Liver (tissue), 9 donors: ENCODE data around the gene SLC35B3. TPM values are rescaled to one million over a fixed set of nuclear protein-coding genes. Genes with fewer than 3 reads are reported as not detected.

Experiments used
- DNase-seq: peaks from one replicate; pipeline ENCODE4 v3.0.0-alpha.2; 2017; ENCODE audit warnings: low spot score
- H3K27ac ChIP-seq, 2 donors: one replicate each; pipeline ENCODE4 v1.7.0; 2013; ENCODE audit warnings: inconsistent platforms in 2 of 2, low read length in 2 of 2, control low read depth in 1 of 2, low read depth in 1 of 2, mild to moderate bottlenecking in 1 of 2
- H3K27me3 ChIP-seq, 4 donors: one replicate each; pipeline versions ENCODE4 v1.6.1 to v1.7.0; 2013; ENCODE audit warnings: low read length in 3 of 4, inconsistent platforms in 1 of 4, mild to moderate bottlenecking in 1 of 4, moderate library complexity in 1 of 4; ENCODE audit not compliant: control insufficient read depth in 4 of 4, insufficient read depth in 4 of 4
- H3K36me3 ChIP-seq, 4 donors: one replicate each; pipeline versions ENCODE4 v1.6.1 to v1.7.0; 2013; ENCODE audit warnings: low read length in 3 of 4, mild to moderate bottlenecking in 3 of 4, low read depth in 1 of 4, moderate library complexity in 1 of 4; ENCODE audit not compliant: control insufficient read depth in 4 of 4, insufficient read depth in 3 of 4
- H3K4me1 ChIP-seq, 4 donors: one replicate each; pipeline versions ENCODE4 v1.6.1 to v1.7.0; 2013; ENCODE audit warnings: low read length in 3 of 4, mild to moderate bottlenecking in 3 of 4, moderate library complexity in 1 of 4; ENCODE audit not compliant: control insufficient read depth in 4 of 4, insufficient read depth in 4 of 4
- H3K4me3 ChIP-seq, 3 donors: one replicate each; pipeline versions ENCODE4 v1.6.1 to v1.7.0; 2013; ENCODE audit warnings: low read length in 3 of 3, control low read depth in 1 of 3, low read depth in 1 of 3, mild to moderate bottlenecking in 1 of 3
- H3K9ac ChIP-seq, 2 donors: one replicate each; pipeline ENCODE4 v1.7.0; 2013; ENCODE audit warnings: low read length in 2 of 2, mild to moderate bottlenecking in 2 of 2, moderate library complexity in 2 of 2, control low read depth in 1 of 2, low read depth in 1 of 2
- H3K9me3 ChIP-seq, 4 donors: one replicate each; pipeline versions ENCODE4 v1.6.1 to v1.7.0; 2013; ENCODE audit warnings: low read length in 3 of 4; ENCODE audit not compliant: control insufficient read depth in 4 of 4
- EGR1 ChIP-seq, 2 donors: IDR thresholded peaks; 2 replicates each; pipeline ENCODE4 v1.6.1; 2016 to 2018; ENCODE audit warnings: antibody characterized with exemption in 2 of 2, low read depth in 2 of 2
- FOXA1 ChIP-seq: IDR thresholded peaks from 2 replicates; pipeline ENCODE4 v1.6.1; 2016; ENCODE audit warnings: antibody characterized with exemption
- FOXA2 ChIP-seq: IDR thresholded peaks from 2 replicates; pipeline ENCODE4 v1.6.1; 2016; ENCODE audit warnings: antibody characterized with exemption
- HNF4A ChIP-seq, 2 donors: conservative IDR thresholded peaks; 2 replicates each; pipeline ENCODE4 v1.6.1; 2016; ENCODE audit warnings: antibody characterized with exemption in 2 of 2, mild to moderate bottlenecking in 2 of 2
- HNF4G ChIP-seq: IDR thresholded peaks from 2 replicates; pipeline ENCODE4 v1.6.1; 2016; ENCODE audit warnings: antibody characterized with exemption
- JUND ChIP-seq, 2 donors: IDR thresholded peaks; 2 replicates each; pipeline ENCODE4 v1.6.1; 2016; ENCODE audit warnings: antibody characterized with exemption in 2 of 2
- RAD21 ChIP-seq, 2 donors: IDR thresholded peaks; 2 replicates each; pipeline ENCODE4 v1.6.1; 2016; ENCODE audit warnings: antibody characterized with exemption in 2 of 2, mild to moderate bottlenecking in 2 of 2
- RXRA ChIP-seq, 2 donors: IDR thresholded peaks; 2 replicates each; pipeline ENCODE4 v1.6.1; 2017 to 2018; ENCODE audit warnings: antibody characterized with exemption in 2 of 2, mild to moderate bottlenecking in 1 of 2
- TAF1 ChIP-seq: conservative IDR thresholded peaks from 2 replicates; pipeline ENCODE4 v1.6.1; 2016; ENCODE audit warnings: antibody characterized with exemption, mild to moderate bottlenecking
- YY1 ChIP-seq: IDR thresholded peaks from 2 replicates; pipeline ENCODE4 v1.6.1; 2016; ENCODE audit warnings: antibody characterized with exemption, mild to moderate bottlenecking
- ZBTB33 ChIP-seq: IDR thresholded peaks from 2 replicates; pipeline ENCODE4 v1.6.1; 2016; ENCODE audit warnings: antibody characterized with exemption
- WGBS: extraction: QIAGEN DNeasy Blood & Tissue Kit; methylation state at CpG from one replicate; pipeline ENCODE4 v1.1.7; 2013; 5-methylcytosine and 5-hydroxymethylcytosine counted together
- polyA plus RNA-seq, 2 donors: library from polyadenylated mRNA; stranded (reverse) in 1 of 2; unstranded in 1 of 2; fragments of 200-250 nt in 1 of 2; fragments of >200 nt in 1 of 2; fragmentation: Nextera tagmentation in 1 of 2; extraction: Ambion mirVana in 1 of 2; gene quantifications; one replicate each; pipeline versions ENCODE4 v1.2.1 to v1.2.3, GENCODE V29; 2013 to 2015
- total RNA-seq, 2 donors: library from RNA; depleted of rRNA; stranded (reverse); fragments of >200 nt; gene quantifications; one replicate each; pipeline ENCODE4 v1.2.3, GENCODE V29; 2014
- TF ChIP-seq, protein P1 (sequence below): fragments of 150-350 bp; IDR thresholded peaks from 2 replicates; pipeline ENCODE4 v1.5.1; 2017; ENCODE audit warnings: improper control_type of control experiment, low read depth, low read length; ENCODE audit not compliant: missing input control
- TF ChIP-seq, protein P2 (sequence below): IDR thresholded peaks from 2 replicates; pipeline ENCODE4 v1.6.1; 2016; ENCODE audit warnings: antibody characterized with exemption
- TF ChIP-seq, protein P3 (sequence below): IDR thresholded peaks from 2 replicates; pipeline ENCODE4 v1.6.1; 2016; ENCODE audit warnings: antibody characterized with exemption
- TF ChIP-seq, protein P4 (sequence below): IDR thresholded peaks from 2 replicates; pipeline ENCODE4 v1.6.1; 2016; ENCODE audit warnings: antibody characterized with exemption, mild to moderate bottlenecking
- donor health status: healthy.
- donor health status: healthy.
- donor health status: healthy.
- donor health status: healthy.
- donor health status: healthy.

The SLC35B3 gene
- total and polyA plus RNA-seq, 4 donors = 11.8 to 12.7 (median 12.2) TPM

DNA sequence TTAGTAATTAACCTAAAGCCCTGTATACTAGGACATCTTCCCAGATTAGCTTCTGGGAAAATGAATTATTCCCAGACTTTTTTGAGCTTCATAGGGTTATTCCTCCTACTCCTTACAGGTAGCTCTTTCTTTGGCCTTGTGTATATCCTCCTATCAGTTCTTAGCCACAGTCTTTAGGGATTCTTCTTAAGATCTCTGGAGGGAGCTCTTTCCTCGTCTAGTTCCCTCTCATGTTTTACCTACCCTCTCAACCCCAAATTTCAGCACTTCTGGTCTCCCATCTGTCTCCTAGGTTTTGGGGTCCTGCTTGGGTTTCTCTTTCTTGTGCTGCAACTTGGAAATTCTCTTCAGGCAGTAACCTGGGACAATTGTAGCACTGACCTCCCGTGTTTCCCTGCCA lies 46.4 kb upstream of the SLC35B3 start:
- Histone ChIP-seq H3K36me3 (no peaks in the 10 kb centered on the region), H3K9ac (no peak overlapping the region), H3K4me3 (no peak overlapping the region), H3K9me3 (no peaks in the 10 kb centered on the region), H3K27me3 (no peaks in the 10 kb centered on the region), H3K27ac (no peak overlapping the region), H3K4me1 (no peaks in the 10 kb centered on the region)
- TF ChIP-seq YY1 = no peak
- TF ChIP-seq RAD21 (IDR thresholded peaks at IDR 0.05) = peak; percentile 28 to 56
- TF ChIP-seq HNF4G = no peak
- no peak for TF ChIP-seq JUND (IDR thresholded peaks at IDR 0.05)
- TF ChIP-seq FOXA2 = no peak
- TF ChIP-seq, protein P1, sequence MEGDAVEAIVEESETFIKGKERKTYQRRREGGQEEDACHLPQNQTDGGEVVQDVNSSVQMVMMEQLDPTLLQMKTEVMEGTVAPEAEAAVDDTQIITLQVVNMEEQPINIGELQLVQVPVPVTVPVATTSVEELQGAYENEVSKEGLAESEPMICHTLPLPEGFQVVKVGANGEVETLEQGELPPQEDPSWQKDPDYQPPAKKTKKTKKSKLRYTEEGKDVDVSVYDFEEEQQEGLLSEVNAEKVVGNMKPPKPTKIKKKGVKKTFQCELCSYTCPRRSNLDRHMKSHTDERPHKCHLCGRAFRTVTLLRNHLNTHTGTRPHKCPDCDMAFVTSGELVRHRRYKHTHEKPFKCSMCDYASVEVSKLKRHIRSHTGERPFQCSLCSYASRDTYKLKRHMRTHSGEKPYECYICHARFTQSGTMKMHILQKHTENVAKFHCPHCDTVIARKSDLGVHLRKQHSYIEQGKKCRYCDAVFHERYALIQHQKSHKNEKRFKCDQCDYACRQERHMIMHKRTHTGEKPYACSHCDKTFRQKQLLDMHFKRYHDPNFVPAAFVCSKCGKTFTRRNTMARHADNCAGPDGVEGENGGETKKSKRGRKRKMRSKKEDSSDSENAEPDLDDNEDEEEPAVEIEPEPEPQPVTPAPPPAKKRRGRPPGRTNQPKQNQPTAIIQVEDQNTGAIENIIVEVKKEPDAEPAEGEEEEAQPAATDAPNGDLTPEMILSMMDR = peak; percentile 24
- no peak for TF ChIP-seq HNF4A (conservative IDR thresholded peaks at IDR 0.05)
- no peak for TF ChIP-seq RXRA (IDR thresholded peaks at IDR 0.05)
- no peak for DNase-seq
- 53% methylated on average over 2 of the region's 2 CpGs for WGBS

DNA sequence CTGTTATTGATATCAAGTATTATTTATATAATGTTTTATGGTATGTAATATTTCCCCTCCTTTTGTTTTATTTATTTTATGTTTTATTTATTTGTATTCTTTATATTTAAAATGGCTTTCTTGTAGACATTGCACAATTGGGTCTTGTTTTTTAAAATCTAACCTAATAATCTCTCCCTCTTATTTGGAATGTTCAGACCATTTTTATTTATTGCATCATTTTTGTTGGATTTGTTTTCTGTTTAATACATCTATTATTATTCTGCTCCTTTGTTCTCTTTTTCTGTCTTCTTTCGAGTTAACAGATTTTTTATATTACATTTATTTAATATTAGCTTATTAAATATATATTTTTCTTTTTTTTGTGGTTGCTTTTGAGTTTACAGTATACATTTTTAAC lies 43.1 kb upstream of the SLC35B3 start:
- TF ChIP-seq TAF1 = no peak
- TF ChIP-seq JUND (IDR thresholded peaks at IDR 0.05) = no peak
- no peak for TF ChIP-seq ZBTB33
- TF ChIP-seq, protein P2, sequence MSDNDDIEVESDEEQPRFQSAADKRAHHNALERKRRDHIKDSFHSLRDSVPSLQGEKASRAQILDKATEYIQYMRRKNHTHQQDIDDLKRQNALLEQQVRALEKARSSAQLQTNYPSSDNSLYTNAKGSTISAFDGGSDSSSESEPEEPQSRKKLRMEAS = no peak
- TF ChIP-seq, protein P3, sequence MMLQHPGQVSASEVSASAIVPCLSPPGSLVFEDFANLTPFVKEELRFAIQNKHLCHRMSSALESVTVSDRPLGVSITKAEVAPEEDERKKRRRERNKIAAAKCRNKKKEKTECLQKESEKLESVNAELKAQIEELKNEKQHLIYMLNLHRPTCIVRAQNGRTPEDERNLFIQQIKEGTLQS = no peak
- no peak for TF ChIP-seq HNF4G
- no peak for TF ChIP-seq FOXA2
- TF ChIP-seq, protein P4, sequence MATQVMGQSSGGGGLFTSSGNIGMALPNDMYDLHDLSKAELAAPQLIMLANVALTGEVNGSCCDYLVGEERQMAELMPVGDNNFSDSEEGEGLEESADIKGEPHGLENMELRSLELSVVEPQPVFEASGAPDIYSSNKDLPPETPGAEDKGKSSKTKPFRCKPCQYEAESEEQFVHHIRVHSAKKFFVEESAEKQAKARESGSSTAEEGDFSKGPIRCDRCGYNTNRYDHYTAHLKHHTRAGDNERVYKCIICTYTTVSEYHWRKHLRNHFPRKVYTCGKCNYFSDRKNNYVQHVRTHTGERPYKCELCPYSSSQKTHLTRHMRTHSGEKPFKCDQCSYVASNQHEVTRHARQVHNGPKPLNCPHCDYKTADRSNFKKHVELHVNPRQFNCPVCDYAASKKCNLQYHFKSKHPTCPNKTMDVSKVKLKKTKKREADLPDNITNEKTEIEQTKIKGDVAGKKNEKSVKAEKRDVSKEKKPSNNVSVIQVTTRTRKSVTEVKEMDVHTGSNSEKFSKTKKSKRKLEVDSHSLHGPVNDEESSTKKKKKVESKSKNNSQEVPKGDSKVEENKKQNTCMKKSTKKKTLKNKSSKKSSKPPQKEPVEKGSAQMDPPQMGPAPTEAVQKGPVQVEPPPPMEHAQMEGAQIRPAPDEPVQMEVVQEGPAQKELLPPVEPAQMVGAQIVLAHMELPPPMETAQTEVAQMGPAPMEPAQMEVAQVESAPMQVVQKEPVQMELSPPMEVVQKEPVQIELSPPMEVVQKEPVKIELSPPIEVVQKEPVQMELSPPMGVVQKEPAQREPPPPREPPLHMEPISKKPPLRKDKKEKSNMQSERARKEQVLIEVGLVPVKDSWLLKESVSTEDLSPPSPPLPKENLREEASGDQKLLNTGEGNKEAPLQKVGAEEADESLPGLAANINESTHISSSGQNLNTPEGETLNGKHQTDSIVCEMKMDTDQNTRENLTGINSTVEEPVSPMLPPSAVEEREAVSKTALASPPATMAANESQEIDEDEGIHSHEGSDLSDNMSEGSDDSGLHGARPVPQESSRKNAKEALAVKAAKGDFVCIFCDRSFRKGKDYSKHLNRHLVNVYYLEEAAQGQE = no peak
- no peak for TF ChIP-seq RAD21 (IDR thresholded peaks at IDR 0.05)
- no peak for TF ChIP-seq HNF4A (conservative IDR thresholded peaks at IDR 0.05)
- no peak for TF ChIP-seq FOXA1
- no peak for TF ChIP-seq EGR1 (IDR thresholded peaks at IDR 0.05; ENCODE audit: low read depth in 2 of 2)
- Histone ChIP-seq H3K4me1 (no peaks in the 10 kb centered on the region), H3K36me3 (no peaks in the 10 kb centered on the region), H3K9me3 (no peaks in the 10 kb centered on the region), H3K27me3 (no peaks in the 10 kb centered on the region), H3K27ac (no peak overlapping the region), H3K9ac (no peak overlapping the region), H3K4me3 (no peak overlapping the region)
- DNase-seq = no peak
- 86% methylated on average over 1 of the region's 1 CpG for WGBS
